Measurements from ENCODE around the gene FIBP. TPM values are rescaled to one million over a fixed set of nuclear protein-coding genes. Genes with fewer than 3 reads are reported as not detected.

FIBP gene
- total RNA-seq, 1 donor, result 144 TPM

DNA sequence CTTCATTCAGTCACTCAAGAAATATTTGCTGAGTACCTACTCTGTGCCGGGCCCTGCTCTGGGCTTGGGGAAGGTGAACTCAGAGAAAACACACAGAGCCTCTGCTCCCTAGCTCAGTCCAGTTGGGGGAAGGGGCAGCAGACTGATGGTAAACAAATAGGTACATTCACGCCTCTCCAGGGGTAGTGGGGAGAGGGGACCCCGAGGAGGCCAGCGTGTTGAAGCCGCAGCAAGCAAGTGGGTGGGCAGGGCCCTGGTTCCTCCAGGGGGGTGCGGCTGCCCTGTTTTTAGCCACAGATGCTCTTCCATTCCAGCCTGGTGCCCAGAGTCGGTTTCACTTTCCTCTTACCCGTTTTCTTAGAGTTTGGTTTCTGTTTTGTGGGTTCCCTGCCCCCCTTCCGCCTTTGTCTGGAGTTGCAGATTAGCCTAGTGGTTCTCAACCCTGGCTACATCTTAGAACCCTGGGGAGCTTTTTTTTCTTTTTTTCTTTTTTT, 39.7 kb upstream of the FIBP start:
- no peak overlapping the region for H3K4me3 ChIP-seq (ENCODE audit: low read depth, low read length)
- DNase-seq (ENCODE audit: low read depth), result peak; percentile 47
- TF ChIP-seq, protein P1, sequence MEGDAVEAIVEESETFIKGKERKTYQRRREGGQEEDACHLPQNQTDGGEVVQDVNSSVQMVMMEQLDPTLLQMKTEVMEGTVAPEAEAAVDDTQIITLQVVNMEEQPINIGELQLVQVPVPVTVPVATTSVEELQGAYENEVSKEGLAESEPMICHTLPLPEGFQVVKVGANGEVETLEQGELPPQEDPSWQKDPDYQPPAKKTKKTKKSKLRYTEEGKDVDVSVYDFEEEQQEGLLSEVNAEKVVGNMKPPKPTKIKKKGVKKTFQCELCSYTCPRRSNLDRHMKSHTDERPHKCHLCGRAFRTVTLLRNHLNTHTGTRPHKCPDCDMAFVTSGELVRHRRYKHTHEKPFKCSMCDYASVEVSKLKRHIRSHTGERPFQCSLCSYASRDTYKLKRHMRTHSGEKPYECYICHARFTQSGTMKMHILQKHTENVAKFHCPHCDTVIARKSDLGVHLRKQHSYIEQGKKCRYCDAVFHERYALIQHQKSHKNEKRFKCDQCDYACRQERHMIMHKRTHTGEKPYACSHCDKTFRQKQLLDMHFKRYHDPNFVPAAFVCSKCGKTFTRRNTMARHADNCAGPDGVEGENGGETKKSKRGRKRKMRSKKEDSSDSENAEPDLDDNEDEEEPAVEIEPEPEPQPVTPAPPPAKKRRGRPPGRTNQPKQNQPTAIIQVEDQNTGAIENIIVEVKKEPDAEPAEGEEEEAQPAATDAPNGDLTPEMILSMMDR (IDR thresholded peaks at IDR 0.05; ENCODE audit: insufficient read depth, low read depth, low read length), result no peak

DNA sequence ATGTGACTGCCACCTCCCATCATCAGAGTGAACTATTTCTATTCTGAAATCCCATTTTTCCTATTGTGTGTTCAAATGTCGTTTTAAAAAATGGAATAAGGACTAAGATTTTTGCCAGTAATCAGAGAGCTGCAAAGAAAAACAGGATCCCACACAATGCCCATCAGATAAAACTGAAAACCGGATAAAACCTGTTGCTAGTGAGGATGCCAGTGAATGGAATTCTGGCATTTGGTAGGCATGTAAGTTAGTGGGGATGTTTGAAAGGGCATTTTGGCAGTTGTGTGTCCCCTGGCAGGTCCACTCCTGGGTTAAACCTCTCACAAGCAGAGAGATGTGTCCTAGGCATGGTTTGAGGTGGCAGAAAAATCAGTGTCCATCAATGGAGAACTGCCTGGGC, 37.1 kb upstream of the FIBP start:
- H3K4me3 ChIP-seq (ENCODE audit: low read depth, low read length), result no peak overlapping the region
- no peak for DNase-seq (ENCODE audit: low read depth)
- TF ChIP-seq, protein P1 (IDR thresholded peaks at IDR 0.05; ENCODE audit: insufficient read depth, low read depth, low read length), result no peak

DNA sequence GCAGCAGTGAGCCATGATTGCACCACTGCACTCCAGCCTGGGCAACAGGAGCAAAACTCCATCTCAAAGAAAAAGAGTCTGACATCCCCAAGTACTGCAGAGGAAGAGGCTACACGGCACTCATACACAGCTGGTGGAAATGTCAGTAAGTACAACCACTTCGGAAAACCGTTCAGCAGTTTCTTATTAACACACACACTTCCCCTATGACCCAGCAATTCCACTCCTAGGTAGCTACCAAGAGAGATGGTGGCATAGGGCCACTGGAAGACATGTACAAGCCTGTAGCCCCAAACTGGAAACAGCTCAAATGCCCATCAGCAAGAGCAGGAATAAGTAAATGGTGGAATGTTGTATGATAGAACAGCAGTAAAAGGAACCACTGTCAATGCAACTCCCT, 34.3 kb upstream of the FIBP start:
- DNase-seq (ENCODE audit: low read depth), result no peak
- TF ChIP-seq, protein P1 (IDR thresholded peaks at IDR 0.05; ENCODE audit: insufficient read depth, low read depth, low read length), result no peak
- H3K4me3 ChIP-seq (ENCODE audit: low read depth, low read length), result no peak overlapping the region

DNA sequence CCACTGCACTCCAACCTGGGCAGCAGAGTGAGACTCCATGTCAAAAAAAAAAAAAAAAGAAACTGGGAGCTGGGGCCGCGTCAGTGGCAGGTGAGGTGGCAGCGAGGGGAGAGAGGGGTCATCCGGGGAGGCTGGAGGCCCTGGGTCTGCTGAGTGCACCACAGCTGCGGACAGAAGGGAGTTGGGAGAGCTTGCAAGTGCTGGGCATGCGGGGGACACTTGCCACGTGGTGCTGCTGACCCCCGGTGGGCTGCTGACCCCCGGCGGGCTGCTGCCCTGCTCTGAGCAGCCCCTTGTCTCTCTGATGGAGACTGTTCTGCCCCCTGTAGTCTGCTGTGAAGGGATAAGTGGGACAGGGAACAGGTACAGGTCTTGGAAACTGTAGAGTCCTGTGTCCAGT, 33.6 kb upstream of the FIBP start:
- DNase-seq (ENCODE audit: low read depth), result no peak
- no peak overlapping the region for H3K4me3 ChIP-seq (ENCODE audit: low read depth, low read length)
- TF ChIP-seq, protein P1 (IDR thresholded peaks at IDR 0.05; ENCODE audit: insufficient read depth, low read depth, low read length), result no peak

DNA sequence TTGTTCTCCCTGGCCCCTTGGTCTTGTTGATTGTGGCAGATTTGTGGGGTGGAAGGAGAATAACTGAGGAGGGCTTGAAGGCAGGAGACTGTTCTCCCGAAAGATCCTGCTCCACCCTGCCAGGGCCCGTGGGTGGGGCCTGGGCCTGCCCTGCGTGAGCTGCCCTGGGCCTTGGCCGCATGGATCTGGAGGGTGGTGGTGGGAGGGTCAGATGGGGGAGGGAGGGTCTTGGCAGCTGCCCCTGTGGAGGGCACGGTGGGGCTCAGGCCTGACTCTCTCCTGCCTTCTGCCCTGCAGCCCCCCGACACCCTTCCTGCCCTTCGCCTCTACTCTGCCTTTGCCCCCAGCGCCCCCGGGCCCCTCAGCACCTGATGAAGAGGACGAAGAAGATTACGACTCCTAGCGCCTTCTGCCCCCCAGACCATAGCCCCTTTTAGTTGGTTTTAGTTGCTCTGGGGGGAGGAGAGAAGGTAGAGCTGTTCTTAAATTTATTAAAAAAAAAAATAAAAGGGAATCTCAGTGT, 32.8 kb upstream of the FIBP start:
- DNase-seq (ENCODE audit: low read depth), result no peak
- peak overlapping the region; percentile 80 for H3K4me3 ChIP-seq (ENCODE audit: low read depth, low read length)
- TF ChIP-seq, protein P1 (IDR thresholded peaks at IDR 0.05; ENCODE audit: insufficient read depth, low read depth, low read length), result no peak

DNA sequence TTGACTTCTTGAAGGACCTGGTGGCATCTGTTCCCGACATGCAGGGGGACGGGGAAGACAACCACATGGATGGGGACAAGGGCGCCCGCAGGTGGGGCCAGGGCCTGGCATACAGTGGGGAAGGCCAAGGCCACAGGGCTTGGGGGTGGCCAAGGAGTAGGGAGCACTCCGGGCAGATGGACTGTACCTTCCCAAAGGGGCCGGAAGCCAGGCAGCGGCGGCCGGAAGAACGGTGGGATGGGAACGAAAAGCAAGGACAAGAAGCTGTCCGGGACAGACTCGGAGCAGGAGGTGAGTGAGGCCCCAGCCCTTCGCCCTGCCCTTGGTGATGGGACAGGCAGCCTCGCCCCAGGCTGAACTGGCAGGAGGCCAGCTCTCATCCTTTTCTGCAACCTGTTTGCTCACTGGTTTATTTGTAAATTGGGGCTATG, 32.1 kb upstream of the FIBP start:
- no peak for DNase-seq (ENCODE audit: low read depth)
- TF ChIP-seq, protein P1 (IDR thresholded peaks at IDR 0.05; ENCODE audit: insufficient read depth, low read depth, low read length), result no peak
- peak overlapping the region; percentile 80 for H3K4me3 ChIP-seq (ENCODE audit: low read depth, low read length)

All from fibroblast of villous mesenchyme (primary cell).